Measurements from ENCODE around the gene MRPS17. TPM values are rescaled to one million over a fixed set of nuclear protein-coding genes. Genes with fewer than 3 reads are reported as not detected.

Gene MRPS17
- polyA plus RNA-seq (20.0 and 20.5 TPM in 2 replicates), polyA minus RNA-seq (11.2 and 12.9 TPM in 2 replicates)

DNA sequence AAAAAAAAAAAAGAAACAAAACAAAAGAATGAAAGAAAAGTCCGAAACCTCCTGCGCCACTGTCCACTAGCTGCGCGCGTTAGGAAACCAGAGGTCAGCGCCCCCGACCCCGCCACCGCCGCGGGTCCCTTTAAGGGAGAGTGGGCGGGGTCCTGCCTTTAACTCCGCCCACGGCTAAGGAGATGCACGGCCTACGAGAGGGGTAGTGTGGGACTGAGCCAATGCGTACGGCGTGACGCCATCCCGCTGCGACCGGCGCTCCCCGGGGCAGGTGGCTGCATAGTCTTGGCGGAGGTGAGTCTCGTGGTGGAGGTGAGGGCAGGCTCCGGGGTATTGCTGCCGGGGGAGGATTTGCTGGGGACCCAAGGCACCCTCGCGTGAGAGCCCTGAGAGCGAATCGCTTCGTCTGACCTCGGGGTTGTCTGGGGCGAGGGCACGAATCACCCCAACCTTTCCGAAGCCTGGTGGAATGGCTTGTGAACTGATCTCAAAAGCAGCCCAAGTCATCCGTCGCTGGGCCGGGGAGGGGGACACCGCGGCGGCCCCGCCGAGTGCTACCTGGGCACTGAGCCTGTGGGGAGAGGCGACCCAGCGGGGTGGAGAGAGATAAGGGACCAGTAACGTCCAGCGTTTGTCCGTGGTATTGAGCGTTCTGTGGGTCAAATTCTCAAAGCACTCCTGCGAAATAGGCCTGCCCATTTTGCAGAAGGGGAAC is at the start of gene MRPS17:
MRPS17 (plus strand) TSS at position 241 of the 715 bp plus-strand sequence. CDS start 1,319 bp downstream, outside the sequence.
- H3K79me2 ChIP-seq (replicated peaks; ENCODE audit: insufficient read depth, low read length), result peaks cover 8% of the 10 kb centered on the region
- peak within 1 kb of the TSS; percentile 75 for H3K9ac ChIP-seq (ENCODE audit: low read length)
- H3K36me3 ChIP-seq (ENCODE audit: insufficient read depth, low read length), result no peaks in the 10 kb centered on the region
- H3K4me3 ChIP-seq (ENCODE audit: low read length), result peak within 1 kb of the TSS; percentile 99
- H2AFZ ChIP-seq (ENCODE audit: low read depth, low read length), result peak within 1 kb of the TSS; percentile 76
- H3K27me3 ChIP-seq (ENCODE audit: insufficient read depth, low read depth, low read length), result no peaks in the 10 kb centered on the region
- no peaks in the 10 kb centered on the region for H4K20me1 ChIP-seq (ENCODE audit: insufficient read depth)
- no peaks in the 10 kb centered on the region for H3K9me2 ChIP-seq (ENCODE audit: insufficient read depth, low read length)
- no peaks in the 10 kb centered on the region for H3K9me3 ChIP-seq (ENCODE audit: low read length)
- H3K4me2 ChIP-seq (ENCODE audit: low read length), result peak within 1 kb of the TSS; percentile 53
- TF ChIP-seq TAF1 (IDR thresholded peaks at IDR 0.05; ENCODE audit: low read depth), result peak; percentile 68
- TF ChIP-seq EZH2 (IDR thresholded peaks at IDR 0.05; ENCODE audit: borderline replicate concordance, insufficient read depth, low read length, poor library complexity, severe bottlenecking), result no peak
- TF ChIP-seq POLR2AphosphoS5 (IDR thresholded peaks at IDR 0.05), result peak; percentile 92
- TF ChIP-seq MXI1 (conservative IDR thresholded peaks at IDR 0.05; ENCODE audit: poor library complexity, severe bottlenecking), result peak; percentile 99
- TF ChIP-seq RAD21 (conservative IDR thresholded peaks at IDR 0.05), result peak; percentile 23
- TF ChIP-seq EP300 (conservative IDR thresholded peaks at IDR 0.05; ENCODE audit: poor library complexity, severe bottlenecking), result peak; percentile 49
- TF ChIP-seq CTCF (IDR thresholded peaks at IDR 0.05; ENCODE audit: poor library complexity, severe bottlenecking), result peak; percentile 30
- TF ChIP-seq REST (IDR thresholded peaks at IDR 0.05; ENCODE audit: borderline replicate concordance), result peak; percentile 69
- TF ChIP-seq SMC3 (conservative IDR thresholded peaks at IDR 0.05; ENCODE audit: poor library complexity), result peak; percentile 45
- no peaks in the 10 kb centered on the region for H3F3A ChIP-seq (ENCODE audit: insufficient read depth, low read length, poor library complexity, severe bottlenecking)
- peak within 1 kb of the TSS; percentile 45 for H3K27ac ChIP-seq (ENCODE audit: low read length)

GRCh38 chr7:55903985-55904759 is 47.5 kb upstream of the MRPS17 start:
- no peak overlapping the region for H3K9ac ChIP-seq (ENCODE audit: low read length)
- peaks cover 3% of the 10 kb centered on the region for H3K9me3 ChIP-seq (ENCODE audit: low read length)
- H3K4me3 ChIP-seq (ENCODE audit: low read length), result no peak overlapping the region
- no peak overlapping the region for H3K4me2 ChIP-seq (ENCODE audit: low read length)
- no peaks in the 10 kb centered on the region for H3K27me3 ChIP-seq (ENCODE audit: insufficient read depth, low read depth, low read length)
- H3F3A ChIP-seq (ENCODE audit: insufficient read depth, low read length, poor library complexity, severe bottlenecking), result no peaks in the 10 kb centered on the region
- H4K20me1 ChIP-seq (ENCODE audit: insufficient read depth), result no peaks in the 10 kb centered on the region
- no peaks in the 10 kb centered on the region for H3K9me2 ChIP-seq (ENCODE audit: insufficient read depth, low read length)
- peaks cover 5% of the 10 kb centered on the region for H3K36me3 ChIP-seq (ENCODE audit: insufficient read depth, low read length)
- TF ChIP-seq TAF1 (IDR thresholded peaks at IDR 0.05; ENCODE audit: low read depth) (no peak), MXI1 (conservative IDR thresholded peaks at IDR 0.05; ENCODE audit: poor library complexity, severe bottlenecking) (no peak), POLR2AphosphoS5 (IDR thresholded peaks at IDR 0.05) (no peak), EP300 (conservative IDR thresholded peaks at IDR 0.05; ENCODE audit: poor library complexity, severe bottlenecking) (no peak), REST (IDR thresholded peaks at IDR 0.05; ENCODE audit: borderline replicate concordance) (no peak), RAD21 (conservative IDR thresholded peaks at IDR 0.05) (no peak), EZH2 (IDR thresholded peaks at IDR 0.05; ENCODE audit: borderline replicate concordance, insufficient read depth, low read length, poor library complexity, severe bottlenecking) (no peak), SMC3 (conservative IDR thresholded peaks at IDR 0.05; ENCODE audit: poor library complexity) (no peak), CTCF (IDR thresholded peaks at IDR 0.05; ENCODE audit: poor library complexity, severe bottlenecking) (no peak)
- H3K79me2 ChIP-seq (replicated peaks; ENCODE audit: insufficient read depth, low read length), result no peaks in the 10 kb centered on the region
- H3K27ac ChIP-seq (ENCODE audit: low read length), result no peak overlapping the region
- no peak overlapping the region for H2AFZ ChIP-seq (ENCODE audit: low read depth, low read length)
